WI38 (cell line): ENCODE measurements around the gene KRT14.

ENCODE experiments used
- H3K4me3 ChIP-seq: 2 replicates; pipeline ENCODE4 v1.5.1; 2011; ENCODE audit warnings: low read depth, mild to moderate bottlenecking, control low read depth, low read length
- CTCF ChIP-seq: IDR thresholded peaks from 2 replicates; pipeline ENCODE4 v1.5.1; 2012; ENCODE audit warnings: low read depth, mild to moderate bottlenecking, control low read depth, low read length

Gene KRT14

GRCh38 chr17:41595585-41595984 is 8.9 kb upstream of the KRT14 start:
- no peak for TF ChIP-seq CTCF
- H3K4me3 ChIP-seq, result no peak overlapping the region

- no peak overlapping the region for H3K4me3 ChIP-seq
- TF ChIP-seq CTCF, result no peak
Measured at GRCh38 chr17:41594363-41594915, 7.7 kb upstream of the KRT14 start.

GRCh38 chr17:41593306-41593981 is 6.7 kb upstream of the KRT14 start:
- no peak overlapping the region for H3K4me3 ChIP-seq
- TF ChIP-seq CTCF, result no peak

- TF ChIP-seq CTCF, result no peak
- H3K4me3 ChIP-seq, result no peak overlapping the region
Measured at GRCh38 chr17:41592601-41593305, 6.1 kb upstream of the KRT14 start.

- no peak for TF ChIP-seq CTCF
- H3K4me3 ChIP-seq, result no peak overlapping the region
Measured at GRCh38 chr17:41589301-41589700, 2.6 kb upstream of the KRT14 start.

- TF ChIP-seq CTCF, result no peak
- H3K4me3 ChIP-seq, result no peak overlapping the region
Measured at GRCh38 chr17:41588126-41588810, 1.6 kb upstream of the KRT14 start.
